CD8-positive, alpha-beta memory T cell (primary cell): ENCODE results near the gene SOS1. TPM values are rescaled to one million over a fixed set of nuclear protein-coding genes. Genes with fewer than 3 reads are reported as not detected.

Experiments used
- CTCF ChIA-PET: fragments of 350-600 bp; sonication (Branson Sonifier 250); formaldehyde crosslinking; loops from one replicate; lab custom pipeline; 2021; ENCODE audit warnings: antibody characterized with exemption; lab: Charles Lee
- POLR2A ChIA-PET: fragments of 350-600 bp; sonication (Branson Sonifier 250); formaldehyde crosslinking; loops from one replicate; lab custom pipeline; 2021; ENCODE audit warnings: antibody characterized with exemption; lab: Charles Lee
- DNase-seq, 5 donors: peaks; one replicate each; pipeline versions ENCODE4 v3.0.0 to v3.0.0-alpha.2; 2020 to 2022; ENCODE audit warnings: mixed read lengths in 1 of 5
- H3K27ac ChIP-seq: one replicate; pipeline ENCODE4 v1.7.0; 2013; ENCODE audit warnings: low read depth, mild to moderate bottlenecking, low read length, moderate library complexity
- H3K27me3 ChIP-seq: 2 replicates; pipeline ENCODE4 v1.7.0; 2013; ENCODE audit warnings: low read length, mild to moderate bottlenecking; ENCODE audit not compliant: insufficient read depth, poor library complexity, severe bottlenecking
- H3K36me3 ChIP-seq: 2 replicates; pipeline ENCODE4 v1.7.0; 2013; ENCODE audit warnings: mild to moderate bottlenecking, low read length, moderate library complexity; ENCODE audit not compliant: insufficient read depth
- H3K4me1 ChIP-seq: 2 replicates; pipeline ENCODE4 v1.7.0; 2013; ENCODE audit warnings: mild to moderate bottlenecking, low read length, moderate library complexity; ENCODE audit not compliant: insufficient read depth
- H3K4me3 ChIP-seq: 2 replicates; pipeline ENCODE4 v1.7.0; 2013; ENCODE audit warnings: mild to moderate bottlenecking, low read length
- H3K9me3 ChIP-seq: 2 replicates; pipeline ENCODE4 v1.7.0; 2013; ENCODE audit warnings: mild to moderate bottlenecking, low read length
- H3K27ac Mint-ChIP-seq, 8 donors: one replicate each; pipeline ENCODE4 v1.8.0; 2020 to 2021; ENCODE audit warnings: mixed read lengths in 8 of 8, mild to moderate bottlenecking in 6 of 8, inconsistent platforms in 3 of 8, moderate library complexity in 3 of 8
- H3K27me3 Mint-ChIP-seq, 2 donors: one replicate each; pipeline ENCODE4 v1.8.0; 2020 to 2021; ENCODE audit warnings: mixed read lengths in 2 of 2, mild to moderate bottlenecking in 1 of 2, moderate library complexity in 1 of 2
- H3K36me3 Mint-ChIP-seq, 3 donors: one replicate each; pipeline ENCODE4 v1.8.0; 2020 to 2021; ENCODE audit warnings: mixed read lengths in 3 of 3, inconsistent platforms in 1 of 3, mild to moderate bottlenecking in 1 of 3
- H3K4me1 Mint-ChIP-seq, 3 donors: one replicate each; pipeline ENCODE4 v1.8.0; 2020 to 2021; ENCODE audit warnings: mixed read lengths in 3 of 3, inconsistent platforms in 1 of 3, mild to moderate bottlenecking in 1 of 3
- H3K4me3 Mint-ChIP-seq, 7 donors: one replicate each; pipeline ENCODE4 v1.8.0; 2020 to 2021; ENCODE audit warnings: mixed read lengths in 7 of 7, mild to moderate bottlenecking in 6 of 7, moderate library complexity in 4 of 7, inconsistent platforms in 2 of 7
- H3K9me3 Mint-ChIP-seq, 5 donors: one replicate each; pipeline ENCODE4 v1.8.0; 2020 to 2022; ENCODE audit warnings: mixed read lengths in 5 of 5, mild to moderate bottlenecking in 3 of 5, moderate library complexity in 2 of 5, inconsistent platforms in 1 of 5
- polyA plus RNA-seq: library from polyadenylated mRNA; unstranded; fragments of 300-500 nt; fragmentation: Illumina TruSeq; gene quantifications from one replicate; pipeline ENCODE4 v1.2.3, GENCODE V29; 2021
- total RNA-seq, 2 experiments: library from RNA; stranded (reverse); gene quantifications; one replicate each; pipeline ENCODE4 v1.2.3, GENCODE V29; 2021

Gene SOS1
- total and polyA plus RNA-seq, 3 experiments from 2014 or later: 14.5 to 75.9 (median 72.6) TPM

GRCh38 chr2:38978296-38978903 is 142.5 kb downstream of the SOS1 start:
- POLR2A ChIA-PET: no interaction called here
- no peaks in the 10 kb centered on the region for H3K27me3 Mint-ChIP-seq
- H3K27ac Mint-ChIP-seq: peak overlapping the region in 2 of 8 donors; percentile 47 to 79
- H3K4me3 ChIP-seq: no peak overlapping the region
- H3K36me3 ChIP-seq: no peaks in the 10 kb centered on the region
- H3K27me3 ChIP-seq: no peaks in the 10 kb centered on the region
- H3K4me3 Mint-ChIP-seq: no peak overlapping the region
- H3K9me3 ChIP-seq: no peaks in the 10 kb centered on the region
- CTCF ChIA-PET: no interaction called here
- DNase-seq: no peak
- no peaks in the 10 kb centered on the region for H3K4me1 ChIP-seq
- peaks cover 0 to 11% (median 4%) of the 10 kb centered on the region in 3 donors for H3K36me3 Mint-ChIP-seq
- no peaks in the 10 kb centered on the region for H3K9me3 Mint-ChIP-seq
- H3K4me1 Mint-ChIP-seq: no peaks in the 10 kb centered on the region
- H3K27ac ChIP-seq: no peak overlapping the region

- H3K36me3 ChIP-seq: no peaks in the 10 kb centered on the region
- H3K27ac Mint-ChIP-seq: no peak overlapping the region
- H3K27ac ChIP-seq: no peak overlapping the region
- H3K27me3 ChIP-seq: no peaks in the 10 kb centered on the region
- CTCF ChIA-PET: no interaction called here
- no peak overlapping the region for H3K4me3 Mint-ChIP-seq
- no peak overlapping the region for H3K4me3 ChIP-seq
- no peaks in the 10 kb centered on the region for H3K9me3 ChIP-seq
- DNase-seq: no peak
- no peaks in the 10 kb centered on the region for H3K27me3 Mint-ChIP-seq
- no peaks in the 10 kb centered on the region for H3K4me1 Mint-ChIP-seq
- H3K4me1 ChIP-seq: no peaks in the 10 kb centered on the region
- peaks cover 0 to 4% (median 2%) of the 10 kb centered on the region in 3 donors for H3K36me3 Mint-ChIP-seq
- H3K9me3 Mint-ChIP-seq: no peaks in the 10 kb centered on the region
- POLR2A ChIA-PET: no interaction called here
Observed at GRCh38 chr2:38977047-38977446, 143.8 kb downstream of the SOS1 start.

- no peak overlapping the region for H3K27ac ChIP-seq
- Mint-ChIP-seq H3K27me3 (no peaks in the 10 kb centered on the region), H3K9me3 (no peaks in the 10 kb centered on the region), H3K36me3 (peaks cover 0 to 4% (median 0%) of the 10 kb centered on the region in 3 donors), H3K4me3 (no peak overlapping the region), H3K4me1 (no peaks in the 10 kb centered on the region), H3K27ac (no peak overlapping the region)
- no peak overlapping the region for H3K4me3 ChIP-seq
- H3K4me1 ChIP-seq: no peaks in the 10 kb centered on the region
- H3K27me3 ChIP-seq: no peaks in the 10 kb centered on the region
- no peaks in the 10 kb centered on the region for H3K9me3 ChIP-seq
- POLR2A ChIA-PET: no interaction called here
- CTCF ChIA-PET: no interaction called here
- DNase-seq: no peak
- H3K36me3 ChIP-seq: no peaks in the 10 kb centered on the region
Observed at GRCh38 chr2:38975042-38975441, 145.8 kb downstream of the SOS1 start.

GRCh38 chr2:38973266-38973665 is 147.6 kb downstream of the SOS1 start:
- Mint-ChIP-seq H3K4me3 (no peak overlapping the region), H3K36me3 (no peaks in the 10 kb centered on the region), H3K9me3 (no peaks in the 10 kb centered on the region), H3K27me3 (peaks cover 0 to 1% of the 10 kb centered on the region in 2 donors), H3K27ac (no peak overlapping the region), H3K4me1 (no peaks in the 10 kb centered on the region)
- H3K9me3 ChIP-seq: no peaks in the 10 kb centered on the region
- H3K36me3 ChIP-seq: no peaks in the 10 kb centered on the region
- H3K27me3 ChIP-seq: no peaks in the 10 kb centered on the region
- H3K27ac ChIP-seq: no peak overlapping the region
- ChIA-PET POLR2A (no interaction called here), CTCF (no interaction called here)
- DNase-seq: no peak
- no peak overlapping the region for H3K4me3 ChIP-seq
- no peaks in the 10 kb centered on the region for H3K4me1 ChIP-seq

- POLR2A ChIA-PET: no interaction called here
- no peak overlapping the region for H3K27ac ChIP-seq
- Mint-ChIP-seq H3K4me3 (no peak overlapping the region), H3K9me3 (no peaks in the 10 kb centered on the region), H3K27ac (peak overlapping the region in 1 of 8 donors; percentile 6), H3K36me3 (no peaks in the 10 kb centered on the region), H3K4me1 (no peaks in the 10 kb centered on the region), H3K27me3 (peaks cover under 1 to 6% of the 10 kb centered on the region in 2 donors)
- no peaks in the 10 kb centered on the region for H3K4me1 ChIP-seq
- no peak overlapping the region for H3K4me3 ChIP-seq
- DNase-seq: no peak
- no peaks in the 10 kb centered on the region for H3K9me3 ChIP-seq
- CTCF ChIA-PET: interaction anchor here (0.9 kb wide), 1 partner anchor 258 kb away, joined by 3 read pairs; no protein-coding TSS in a partner anchor
- no peaks in the 10 kb centered on the region for H3K36me3 ChIP-seq
- H3K27me3 ChIP-seq: no peaks in the 10 kb centered on the region
Observed at GRCh38 chr2:38971377-38971776, 149.5 kb downstream of the SOS1 start.

GRCh38 chr2:38968021-38968420 is 152.8 kb downstream of the SOS1 start:
- no peaks in the 10 kb centered on the region for H3K4me1 Mint-ChIP-seq
- peaks cover 0 to 2% (median 0%) of the 10 kb centered on the region in 3 donors for H3K36me3 Mint-ChIP-seq
- H3K36me3 ChIP-seq: no peaks in the 10 kb centered on the region
- POLR2A ChIA-PET: no interaction called here
- no peaks in the 10 kb centered on the region for H3K27me3 ChIP-seq
- no peak overlapping the region for H3K27ac ChIP-seq
- H3K4me1 ChIP-seq: no peaks in the 10 kb centered on the region
- no peak overlapping the region for H3K4me3 ChIP-seq
- no peaks in the 10 kb centered on the region for H3K9me3 Mint-ChIP-seq
- no peaks in the 10 kb centered on the region for H3K9me3 ChIP-seq
- CTCF ChIA-PET: no interaction called here
- DNase-seq: no peak
- peaks cover 4 to 10% of the 10 kb centered on the region in 2 donors for H3K27me3 Mint-ChIP-seq
- H3K4me3 Mint-ChIP-seq: no peak overlapping the region
- no peak overlapping the region for H3K27ac Mint-ChIP-seq

GRCh38 chr2:38966678-38967077 is 154.2 kb downstream of the SOS1 start:
- H3K36me3 Mint-ChIP-seq: peaks cover 0 to 2% (median 0%) of the 10 kb centered on the region in 3 donors
- H3K9me3 ChIP-seq: no peaks in the 10 kb centered on the region
- no peaks in the 10 kb centered on the region for H3K36me3 ChIP-seq
- no peak overlapping the region for H3K4me3 Mint-ChIP-seq
- no peak overlapping the region for H3K4me3 ChIP-seq
- H3K9me3 Mint-ChIP-seq: no peaks in the 10 kb centered on the region
- H3K4me1 Mint-ChIP-seq: no peaks in the 10 kb centered on the region
- CTCF ChIA-PET: no interaction called here
- POLR2A ChIA-PET: no interaction called here
- H3K27me3 ChIP-seq: peaks cover 4% of the 10 kb centered on the region
- DNase-seq: no peak
- H3K27me3 Mint-ChIP-seq: peaks cover 10% of the 10 kb centered on the region in 2 donors
- H3K4me1 ChIP-seq: no peaks in the 10 kb centered on the region
- no peak overlapping the region for H3K27ac Mint-ChIP-seq
- no peak overlapping the region for H3K27ac ChIP-seq

GRCh38 chr2:38966006-38966405 is 154.8 kb downstream of the SOS1 start:
- no peak for DNase-seq
- H3K4me3 ChIP-seq: no peak overlapping the region
- ChIA-PET CTCF (no interaction called here), POLR2A (no interaction called here)
- no peaks in the 10 kb centered on the region for H3K9me3 ChIP-seq
- H3K36me3 ChIP-seq: no peaks in the 10 kb centered on the region
- H3K4me1 Mint-ChIP-seq: peaks cover 0 to 2% (median 2%) of the 10 kb centered on the region in 3 donors
- no peaks in the 10 kb centered on the region for H3K9me3 Mint-ChIP-seq
- no peaks in the 10 kb centered on the region for H3K4me1 ChIP-seq
- H3K4me3 Mint-ChIP-seq: no peak overlapping the region
- H3K36me3 Mint-ChIP-seq: peaks cover 0 to 2% (median 0%) of the 10 kb centered on the region in 3 donors
- peaks cover 7% of the 10 kb centered on the region for H3K27me3 ChIP-seq
- H3K27ac ChIP-seq: no peak overlapping the region
- no peak overlapping the region for H3K27ac Mint-ChIP-seq
- peaks cover 10 to 16% of the 10 kb centered on the region in 2 donors for H3K27me3 Mint-ChIP-seq
